GM18511 (cell line): ENCODE measurements around the gene NFIA.

Experiments
- ATAC-seq: cut with Tn5 transposase; IDR thresholded peaks from one replicate; pipeline ENCODE4 v1.9.1; 2021; ENCODE audit warnings: mild to moderate bottlenecking, moderate library complexity; ENCODE audit not compliant: unreplicated experiment

NFIA gene

DNA sequence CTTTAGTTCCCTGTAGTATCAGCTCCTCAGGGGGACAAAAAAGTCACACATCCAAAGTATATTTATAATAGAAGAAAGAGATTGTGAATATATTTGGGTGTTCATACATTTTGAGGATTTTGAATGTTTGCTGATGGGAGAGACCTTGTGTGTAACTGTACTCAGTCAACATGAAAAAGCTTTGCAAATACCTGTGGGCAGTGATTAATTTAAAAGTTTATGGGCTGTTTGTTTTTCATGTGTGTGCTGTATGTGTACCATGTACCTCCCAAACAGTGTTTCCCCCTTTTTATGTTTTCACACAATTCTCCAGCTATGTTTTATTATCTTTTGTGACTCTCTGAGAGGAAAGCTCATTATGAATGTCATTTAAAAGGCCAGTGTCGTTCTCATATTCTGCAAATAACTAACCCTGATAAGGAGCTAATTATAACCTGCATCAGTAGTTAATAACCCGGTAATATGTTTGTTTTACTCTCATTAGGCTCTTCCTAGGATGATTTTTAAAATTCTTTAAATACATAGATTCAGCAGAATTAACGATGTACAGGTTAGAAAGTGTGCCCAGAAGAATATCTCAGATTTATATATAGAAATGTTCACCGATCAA lies 271.5 kb downstream of the NFIA start:
- ATAC-seq = no peak

DNA sequence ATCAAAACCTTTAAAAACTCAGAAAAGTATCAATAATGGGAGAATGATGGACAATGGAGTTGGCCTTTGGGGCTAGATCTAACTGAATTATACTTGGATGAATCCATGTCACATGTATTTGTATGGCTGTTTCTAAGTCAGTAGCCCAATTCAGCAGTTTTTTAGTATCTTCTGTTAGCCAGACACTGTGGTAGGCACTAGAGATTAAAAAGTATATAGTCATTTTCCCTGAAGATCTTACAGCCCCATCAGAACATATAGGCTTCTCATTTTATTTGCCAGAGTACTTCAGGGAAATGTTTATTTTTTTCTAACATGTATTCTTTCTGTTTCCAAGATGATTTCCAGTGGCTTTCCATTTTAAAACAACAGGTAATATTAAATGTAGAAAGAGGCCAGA lies 273.7 kb downstream of the NFIA start:
- no peak for ATAC-seq

GRCh38 chr1:61356995-61357394 lies 274.6 kb downstream of the NFIA start:
- ATAC-seq = no peak

- ATAC-seq = no peak
These were observed 275.2 kb downstream of the NFIA start for GRCh38 chr1:61357539-61357938.

DNA sequence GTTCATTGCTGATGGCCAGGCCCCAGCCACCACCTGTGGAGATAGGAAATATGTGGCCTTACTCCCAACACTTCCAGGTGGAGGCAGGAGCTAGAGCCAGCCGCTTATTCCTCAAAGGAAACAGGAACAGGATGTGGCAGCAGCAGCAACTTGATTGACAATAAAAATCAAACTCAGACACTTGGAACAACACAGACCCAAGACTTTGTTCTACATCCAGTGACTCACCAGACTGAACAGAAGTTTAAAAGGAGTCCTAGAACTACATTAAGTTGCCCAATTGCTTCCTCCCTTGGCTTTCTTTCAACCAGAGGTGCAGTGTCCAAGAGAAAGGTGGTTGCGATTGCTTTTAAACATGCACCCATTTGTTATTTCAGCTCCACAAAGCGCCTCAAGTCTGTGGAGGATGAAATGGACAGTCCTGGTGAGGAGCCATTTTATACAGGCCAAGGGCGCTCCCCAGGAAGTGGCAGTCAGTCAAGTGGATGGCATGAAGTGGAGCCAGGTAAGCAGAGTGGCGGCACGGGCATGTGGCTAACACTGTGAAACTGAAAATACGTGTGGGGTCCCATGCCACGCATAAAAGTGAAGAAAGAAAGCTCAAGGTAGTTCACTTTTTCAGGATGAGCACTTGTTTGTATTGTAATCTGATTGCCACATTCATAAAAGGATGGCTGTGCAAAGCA lies 276.6 kb downstream of the NFIA start:
- no peak for ATAC-seq

GRCh38 chr1:61361931-61362330 lies 279.6 kb downstream of the NFIA start:
- no peak for ATAC-seq

GRCh38 chr1:61362351-61362750 lies 280.0 kb downstream of the NFIA start:
- no peak for ATAC-seq

DNA sequence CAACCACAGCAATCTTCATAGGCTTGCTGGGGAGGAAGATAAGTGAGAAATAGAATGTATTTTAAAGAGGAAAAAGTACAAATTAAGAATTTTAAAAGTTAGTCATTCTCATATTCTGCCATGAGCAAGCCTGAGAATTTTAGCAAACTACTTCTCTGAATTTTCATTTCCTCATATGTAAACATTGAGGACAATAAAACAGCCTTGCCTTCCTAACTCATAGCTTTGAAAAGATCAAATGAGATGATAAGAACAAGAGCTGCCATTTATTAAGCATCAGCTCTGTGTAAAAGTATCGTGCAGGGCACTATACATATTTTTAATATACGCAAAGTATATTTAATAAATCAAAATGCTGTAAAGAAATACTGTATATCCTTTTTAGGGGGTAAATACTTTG lies 286.0 kb downstream of the NFIA start:
- no peak for ATAC-seq

GRCh38 chr1:61368876-61369275 lies 286.5 kb downstream of the NFIA start:
- no peak for ATAC-seq

DNA sequence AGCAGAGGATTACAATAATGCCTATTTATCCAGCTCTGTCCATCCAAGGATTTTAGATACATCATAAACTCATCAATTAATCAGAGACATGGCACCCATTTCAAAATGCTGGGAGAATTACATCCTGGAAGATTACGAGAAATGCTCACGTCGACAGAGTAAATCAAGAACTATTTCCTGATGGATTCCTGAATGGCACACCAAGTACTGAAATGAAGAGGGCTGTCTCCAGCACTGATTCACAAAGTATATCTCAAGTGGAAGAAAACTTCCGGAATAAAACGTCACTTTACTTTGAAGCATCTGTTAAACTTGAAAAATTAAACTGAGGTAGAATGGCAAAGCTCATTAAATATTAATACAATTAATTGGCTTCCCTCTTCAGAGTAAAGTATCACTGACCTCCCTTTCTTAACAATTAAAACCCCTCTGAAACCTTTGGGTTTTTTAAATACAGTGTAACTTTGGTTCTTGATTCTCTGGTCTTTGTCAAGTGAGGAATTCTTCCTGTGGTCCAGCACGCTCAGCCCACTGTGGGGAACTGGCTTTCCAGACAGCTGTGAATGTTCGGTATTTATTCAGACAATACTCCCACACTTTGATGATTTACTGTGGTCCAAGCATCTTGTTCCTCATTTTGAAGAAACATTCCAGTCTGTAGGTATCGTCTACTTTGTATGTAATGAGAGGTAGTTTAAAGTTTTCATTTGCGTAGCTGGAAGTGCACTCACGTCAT lies 288.0 kb downstream of the NFIA start:
- no peak for ATAC-seq

DNA sequence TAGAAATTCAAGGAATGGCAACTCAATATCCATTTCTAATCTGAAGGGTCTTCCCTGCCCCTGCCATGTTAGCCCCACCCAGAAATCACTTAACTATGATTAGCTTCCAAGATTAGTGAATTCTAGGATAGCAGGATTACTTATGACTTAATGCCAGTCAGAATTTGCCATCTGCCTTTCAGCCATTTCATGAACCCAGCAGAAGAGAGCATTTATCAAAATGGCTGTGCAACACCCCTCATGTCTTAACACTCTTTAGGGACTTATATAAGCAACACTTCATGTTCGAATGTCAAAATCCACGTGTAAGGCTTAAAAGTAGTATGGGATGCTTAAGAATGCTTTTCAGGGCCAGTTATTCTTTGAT lies 288.5 kb downstream of the NFIA start:
- no peak for ATAC-seq

DNA sequence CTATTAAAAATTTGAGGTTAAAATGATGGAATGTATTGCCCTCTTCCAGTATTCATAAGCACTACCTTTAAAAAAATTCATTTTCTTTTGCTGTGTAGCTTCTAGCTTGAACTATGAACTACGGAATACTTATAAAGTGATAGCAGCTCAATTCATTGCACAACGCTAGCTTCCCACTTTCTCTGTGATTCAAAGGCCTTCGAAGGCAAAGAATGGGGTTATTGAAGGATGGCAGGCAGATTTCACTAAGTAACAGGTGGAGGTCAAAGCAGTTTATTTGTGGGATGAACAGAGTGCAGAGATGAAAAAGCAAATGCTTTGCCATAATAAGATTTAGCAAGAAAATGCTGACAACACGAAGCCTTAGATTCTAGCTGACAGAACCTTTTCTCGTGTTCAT lies 290.6 kb downstream of the NFIA start:
- ATAC-seq = no peak

- ATAC-seq = no peak
These were observed 291.8 kb downstream of the NFIA start for GRCh38 chr1:61374156-61374555.

GRCh38 chr1:61375082-61375880 lies 292.9 kb downstream of the NFIA start:
- ATAC-seq = no peak

- ATAC-seq = no peak
These were observed 293.8 kb downstream of the NFIA start for GRCh38 chr1:61376151-61376550.

DNA sequence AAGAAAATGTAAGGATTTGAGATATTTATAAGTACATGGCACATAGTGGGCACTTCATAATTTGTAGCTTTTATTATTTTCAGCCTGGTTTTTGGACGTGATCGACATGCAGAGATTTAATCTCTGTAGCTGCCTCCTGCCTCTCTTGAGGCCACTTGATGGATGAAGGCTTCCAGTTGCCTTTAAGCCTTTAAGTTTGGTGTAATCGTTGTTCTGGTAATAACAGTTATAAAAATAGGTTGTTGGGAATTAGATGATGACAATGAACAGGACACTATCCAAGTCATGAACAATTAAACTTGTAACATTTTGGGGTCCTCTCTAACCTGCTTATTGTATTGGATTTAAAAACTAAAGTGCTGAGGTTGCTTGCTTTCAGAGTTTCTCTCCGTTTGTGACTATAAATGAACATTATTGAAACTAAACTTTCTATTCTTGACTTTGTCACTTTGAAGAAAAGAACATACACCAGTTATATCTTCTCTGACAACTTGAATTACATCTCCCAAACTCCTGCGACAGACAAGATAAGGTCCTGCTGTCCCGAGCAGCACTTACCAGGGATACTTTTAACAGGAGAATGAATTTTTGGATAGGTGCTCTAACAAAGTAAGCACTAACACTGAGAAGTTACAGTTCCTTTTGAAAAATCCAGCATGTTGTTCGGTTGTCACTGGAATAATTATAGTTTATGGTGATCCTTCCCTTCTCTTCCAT lies 295.0 kb downstream of the NFIA start:
- ATAC-seq = no peak

DNA sequence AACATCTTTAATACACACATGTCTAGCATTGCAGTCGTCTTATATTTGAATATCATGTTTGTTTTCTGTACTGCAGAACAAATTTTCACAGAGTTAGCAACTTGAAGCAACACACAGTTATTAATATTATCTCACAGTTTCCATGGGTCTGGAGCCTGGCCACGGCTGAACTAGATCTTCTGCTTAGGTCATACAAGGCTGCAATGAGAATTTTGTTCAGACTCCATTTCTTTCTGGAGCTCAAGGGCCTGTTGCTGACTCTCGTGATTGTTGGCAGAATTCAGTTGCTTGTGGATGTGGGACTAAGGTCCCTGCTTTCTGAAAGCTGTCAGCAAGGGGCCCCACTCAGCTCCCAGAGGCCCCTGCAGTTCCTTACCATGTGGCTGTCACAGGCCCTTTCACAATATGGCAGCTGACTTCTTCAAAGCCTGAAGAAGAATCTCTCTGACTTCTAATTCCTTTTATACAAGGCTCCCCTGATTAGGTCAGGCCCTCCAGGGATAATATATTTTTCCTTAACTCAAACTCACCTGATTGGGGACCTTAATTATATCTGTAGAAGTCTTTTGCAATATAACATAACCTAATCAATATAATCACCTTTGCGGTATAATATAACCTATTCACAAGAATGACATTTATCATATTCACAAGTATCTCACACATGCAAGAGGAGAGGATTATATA lies 296.3 kb downstream of the NFIA start:
- no peak for ATAC-seq

- no peak for ATAC-seq
These were observed 297.3 kb downstream of the NFIA start for GRCh38 chr1:61379693-61380092.

DNA sequence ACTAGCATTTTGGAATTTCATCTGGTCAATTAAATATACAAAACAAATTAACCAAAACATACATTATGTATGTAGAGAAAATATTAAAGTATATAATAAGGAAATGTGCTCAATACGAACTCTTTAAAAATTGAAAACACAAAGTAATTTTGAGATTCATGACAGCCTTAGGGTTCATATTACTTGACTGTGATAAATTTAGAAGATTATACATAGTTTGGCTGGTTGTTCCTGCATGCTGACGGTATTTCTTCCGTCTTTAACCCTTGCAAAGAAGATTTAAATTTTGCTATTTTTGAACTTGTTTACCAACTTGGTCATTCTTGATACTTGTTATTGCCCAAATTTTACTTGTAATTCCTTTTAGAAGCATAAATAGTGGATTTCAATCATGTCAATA lies 298.2 kb downstream of the NFIA start:
- no peak for ATAC-seq

GRCh38 chr1:61386323-61386722 lies 304.0 kb downstream of the NFIA start:
- no peak for ATAC-seq
